ENCODE data around the gene SRP9.

DNA sequence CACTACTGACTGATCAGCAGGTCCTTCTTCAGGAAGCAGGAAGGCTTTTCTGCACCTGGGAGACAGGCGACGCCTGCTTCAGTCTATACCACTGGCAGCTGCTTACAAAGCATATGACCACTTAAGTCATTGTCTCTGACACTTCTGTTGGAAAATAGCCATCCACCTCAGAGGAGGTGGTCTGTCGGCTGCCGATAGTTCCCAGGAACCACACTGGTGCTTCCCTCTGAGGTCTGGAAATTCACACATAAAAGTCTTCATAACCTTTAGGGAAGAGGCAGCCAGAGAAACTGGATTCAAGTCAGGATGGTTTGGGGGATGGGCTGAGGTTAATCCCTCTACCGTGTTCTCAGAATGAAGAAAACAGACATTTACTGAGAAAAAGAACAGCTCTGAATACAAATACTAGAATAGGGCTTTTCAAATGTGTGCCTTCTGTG lies 15.6 kb upstream of the SRP9 start:
- TF ChIP-seq, protein P1, sequence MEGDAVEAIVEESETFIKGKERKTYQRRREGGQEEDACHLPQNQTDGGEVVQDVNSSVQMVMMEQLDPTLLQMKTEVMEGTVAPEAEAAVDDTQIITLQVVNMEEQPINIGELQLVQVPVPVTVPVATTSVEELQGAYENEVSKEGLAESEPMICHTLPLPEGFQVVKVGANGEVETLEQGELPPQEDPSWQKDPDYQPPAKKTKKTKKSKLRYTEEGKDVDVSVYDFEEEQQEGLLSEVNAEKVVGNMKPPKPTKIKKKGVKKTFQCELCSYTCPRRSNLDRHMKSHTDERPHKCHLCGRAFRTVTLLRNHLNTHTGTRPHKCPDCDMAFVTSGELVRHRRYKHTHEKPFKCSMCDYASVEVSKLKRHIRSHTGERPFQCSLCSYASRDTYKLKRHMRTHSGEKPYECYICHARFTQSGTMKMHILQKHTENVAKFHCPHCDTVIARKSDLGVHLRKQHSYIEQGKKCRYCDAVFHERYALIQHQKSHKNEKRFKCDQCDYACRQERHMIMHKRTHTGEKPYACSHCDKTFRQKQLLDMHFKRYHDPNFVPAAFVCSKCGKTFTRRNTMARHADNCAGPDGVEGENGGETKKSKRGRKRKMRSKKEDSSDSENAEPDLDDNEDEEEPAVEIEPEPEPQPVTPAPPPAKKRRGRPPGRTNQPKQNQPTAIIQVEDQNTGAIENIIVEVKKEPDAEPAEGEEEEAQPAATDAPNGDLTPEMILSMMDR (conservative IDR thresholded peaks at IDR 0.05; ENCODE audit: low read depth in 2 of 2) = no peak
- no peak for TF ChIP-seq EZH2 (IDR thresholded peaks at IDR 0.05; ENCODE audit: low read depth, unreplicated experiment)
- TF ChIP-seq POLR2AphosphoS5 (IDR thresholded peaks at IDR 0.05; ENCODE audit: low read depth) = no peak
- no peak for TF ChIP-seq EZH2phosphoT487 (IDR thresholded peaks at IDR 0.05; ENCODE audit: unreplicated experiment)
- TF ChIP-seq, protein P2, sequence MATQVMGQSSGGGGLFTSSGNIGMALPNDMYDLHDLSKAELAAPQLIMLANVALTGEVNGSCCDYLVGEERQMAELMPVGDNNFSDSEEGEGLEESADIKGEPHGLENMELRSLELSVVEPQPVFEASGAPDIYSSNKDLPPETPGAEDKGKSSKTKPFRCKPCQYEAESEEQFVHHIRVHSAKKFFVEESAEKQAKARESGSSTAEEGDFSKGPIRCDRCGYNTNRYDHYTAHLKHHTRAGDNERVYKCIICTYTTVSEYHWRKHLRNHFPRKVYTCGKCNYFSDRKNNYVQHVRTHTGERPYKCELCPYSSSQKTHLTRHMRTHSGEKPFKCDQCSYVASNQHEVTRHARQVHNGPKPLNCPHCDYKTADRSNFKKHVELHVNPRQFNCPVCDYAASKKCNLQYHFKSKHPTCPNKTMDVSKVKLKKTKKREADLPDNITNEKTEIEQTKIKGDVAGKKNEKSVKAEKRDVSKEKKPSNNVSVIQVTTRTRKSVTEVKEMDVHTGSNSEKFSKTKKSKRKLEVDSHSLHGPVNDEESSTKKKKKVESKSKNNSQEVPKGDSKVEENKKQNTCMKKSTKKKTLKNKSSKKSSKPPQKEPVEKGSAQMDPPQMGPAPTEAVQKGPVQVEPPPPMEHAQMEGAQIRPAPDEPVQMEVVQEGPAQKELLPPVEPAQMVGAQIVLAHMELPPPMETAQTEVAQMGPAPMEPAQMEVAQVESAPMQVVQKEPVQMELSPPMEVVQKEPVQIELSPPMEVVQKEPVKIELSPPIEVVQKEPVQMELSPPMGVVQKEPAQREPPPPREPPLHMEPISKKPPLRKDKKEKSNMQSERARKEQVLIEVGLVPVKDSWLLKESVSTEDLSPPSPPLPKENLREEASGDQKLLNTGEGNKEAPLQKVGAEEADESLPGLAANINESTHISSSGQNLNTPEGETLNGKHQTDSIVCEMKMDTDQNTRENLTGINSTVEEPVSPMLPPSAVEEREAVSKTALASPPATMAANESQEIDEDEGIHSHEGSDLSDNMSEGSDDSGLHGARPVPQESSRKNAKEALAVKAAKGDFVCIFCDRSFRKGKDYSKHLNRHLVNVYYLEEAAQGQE (IDR thresholded peaks at IDR 0.05; ENCODE audit: unreplicated experiment) = no peak
- TF ChIP-seq CREB1 (CRISPR knock-in tag; IDR thresholded peaks at IDR 0.05; ENCODE audit: low read depth) = no peak
- no peak for TF ChIP-seq STAT1 (IDR thresholded peaks at IDR 0.05; ENCODE audit: unreplicated experiment)
- no peak for TF ChIP-seq ZNF114 (CRISPR knock-in tag; IDR thresholded peaks at IDR 0.05)
- no peak for TF ChIP-seq NANOG (IDR thresholded peaks at IDR 0.05; ENCODE audit: borderline replicate concordance)
- no peak for TF ChIP-seq JUNB (IDR thresholded peaks at IDR 0.05; ENCODE audit: unreplicated experiment)
- TF ChIP-seq, protein P3, sequence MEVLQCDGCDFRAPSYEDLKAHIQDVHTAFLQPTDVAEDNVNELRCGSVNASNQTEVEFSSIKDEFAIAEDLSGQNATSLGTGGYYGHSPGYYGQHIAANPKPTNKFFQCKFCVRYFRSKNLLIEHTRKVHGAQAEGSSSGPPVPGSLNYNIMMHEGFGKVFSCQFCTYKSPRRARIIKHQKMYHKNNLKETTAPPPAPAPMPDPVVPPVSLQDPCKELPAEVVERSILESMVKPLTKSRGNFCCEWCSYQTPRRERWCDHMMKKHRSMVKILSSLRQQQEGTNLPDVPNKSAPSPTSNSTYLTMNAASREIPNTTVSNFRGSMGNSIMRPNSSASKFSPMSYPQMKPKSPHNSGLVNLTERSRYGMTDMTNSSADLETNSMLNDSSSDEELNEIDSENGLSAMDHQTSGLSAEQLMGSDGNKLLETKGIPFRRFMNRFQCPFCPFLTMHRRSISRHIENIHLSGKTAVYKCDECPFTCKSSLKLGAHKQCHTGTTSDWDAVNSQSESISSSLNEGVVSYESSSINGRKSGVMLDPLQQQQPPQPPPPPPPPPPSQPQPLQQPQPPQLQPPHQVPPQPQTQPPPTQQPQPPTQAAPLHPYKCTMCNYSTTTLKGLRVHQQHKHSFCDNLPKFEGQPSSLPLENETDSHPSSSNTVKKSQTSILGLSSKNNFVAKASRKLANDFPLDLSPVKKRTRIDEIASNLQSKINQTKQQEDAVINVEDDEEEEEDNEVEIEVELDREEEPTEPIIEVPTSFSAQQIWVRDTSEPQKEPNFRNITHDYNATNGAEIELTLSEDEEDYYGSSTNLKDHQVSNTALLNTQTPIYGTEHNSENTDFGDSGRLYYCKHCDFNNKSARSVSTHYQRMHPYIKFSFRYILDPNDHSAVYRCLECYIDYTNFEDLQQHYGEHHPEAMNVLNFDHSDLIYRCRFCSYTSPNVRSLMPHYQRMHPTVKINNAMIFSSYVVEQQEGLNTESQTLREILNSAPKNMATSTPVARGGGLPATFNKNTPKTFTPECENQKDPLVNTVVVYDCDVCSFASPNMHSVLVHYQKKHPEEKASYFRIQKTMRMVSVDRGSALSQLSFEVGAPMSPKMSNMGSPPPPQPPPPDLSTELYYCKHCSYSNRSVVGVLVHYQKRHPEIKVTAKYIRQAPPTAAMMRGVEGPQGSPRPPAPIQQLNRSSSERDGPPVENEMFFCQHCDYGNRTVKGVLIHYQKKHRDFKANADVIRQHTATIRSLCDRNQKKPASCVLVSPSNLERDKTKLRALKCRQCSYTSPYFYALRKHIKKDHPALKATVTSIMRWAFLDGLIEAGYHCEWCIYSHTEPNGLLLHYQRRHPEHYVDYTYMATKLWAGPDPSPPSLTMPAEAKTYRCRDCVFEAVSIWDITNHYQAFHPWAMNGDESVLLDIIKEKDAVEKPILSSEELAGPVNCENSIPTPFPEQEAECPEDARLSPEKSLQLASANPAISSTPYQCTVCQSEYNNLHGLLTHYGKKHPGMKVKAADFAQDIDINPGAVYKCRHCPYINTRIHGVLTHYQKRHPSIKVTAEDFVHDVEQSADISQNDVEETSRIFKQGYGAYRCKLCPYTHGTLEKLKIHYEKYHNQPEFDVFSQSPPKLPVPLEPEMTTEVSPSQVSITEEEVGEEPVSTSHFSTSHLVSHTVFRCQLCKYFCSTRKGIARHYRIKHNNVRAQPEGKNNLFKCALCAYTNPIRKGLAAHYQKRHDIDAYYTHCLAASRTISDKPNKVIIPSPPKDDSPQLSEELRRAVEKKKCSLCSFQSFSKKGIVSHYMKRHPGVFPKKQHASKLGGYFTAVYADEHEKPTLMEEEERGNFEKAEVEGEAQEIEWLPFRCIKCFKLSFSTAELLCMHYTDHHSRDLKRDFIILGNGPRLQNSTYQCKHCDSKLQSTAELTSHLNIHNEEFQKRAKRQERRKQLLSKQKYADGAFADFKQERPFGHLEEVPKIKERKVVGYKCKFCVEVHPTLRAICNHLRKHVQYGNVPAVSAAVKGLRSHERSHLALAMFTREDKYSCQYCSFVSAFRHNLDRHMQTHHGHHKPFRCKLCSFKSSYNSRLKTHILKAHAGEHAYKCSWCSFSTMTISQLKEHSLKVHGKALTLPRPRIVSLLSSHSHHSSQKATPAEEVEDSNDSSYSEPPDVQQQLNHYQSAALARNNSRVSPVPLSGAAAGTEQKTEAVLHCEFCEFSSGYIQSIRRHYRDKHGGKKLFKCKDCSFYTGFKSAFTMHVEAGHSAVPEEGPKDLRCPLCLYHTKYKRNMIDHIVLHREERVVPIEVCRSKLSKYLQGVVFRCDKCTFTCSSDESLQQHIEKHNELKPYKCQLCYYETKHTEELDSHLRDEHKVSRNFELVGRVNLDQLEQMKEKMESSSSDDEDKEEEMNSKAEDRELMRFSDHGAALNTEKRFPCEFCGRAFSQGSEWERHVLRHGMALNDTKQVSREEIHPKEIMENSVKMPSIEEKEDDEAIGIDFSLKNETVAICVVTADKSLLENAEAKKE (CRISPR knock-in tag; IDR thresholded peaks at IDR 0.05) = no peak
- TF ChIP-seq, protein P4, sequence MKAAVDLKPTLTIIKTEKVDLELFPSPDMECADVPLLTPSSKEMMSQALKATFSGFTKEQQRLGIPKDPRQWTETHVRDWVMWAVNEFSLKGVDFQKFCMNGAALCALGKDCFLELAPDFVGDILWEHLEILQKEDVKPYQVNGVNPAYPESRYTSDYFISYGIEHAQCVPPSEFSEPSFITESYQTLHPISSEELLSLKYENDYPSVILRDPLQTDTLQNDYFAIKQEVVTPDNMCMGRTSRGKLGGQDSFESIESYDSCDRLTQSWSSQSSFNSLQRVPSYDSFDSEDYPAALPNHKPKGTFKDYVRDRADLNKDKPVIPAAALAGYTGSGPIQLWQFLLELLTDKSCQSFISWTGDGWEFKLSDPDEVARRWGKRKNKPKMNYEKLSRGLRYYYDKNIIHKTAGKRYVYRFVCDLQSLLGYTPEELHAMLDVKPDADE (IDR thresholded peaks at IDR 0.05) = no peak

Data from GM23338 (cell line).